Activated T-cell treated with anti-CD3 and anti-CD28 coated beads, Interleukin-2, amount 50 U/mL, for 4 hours (primary cell): ENCODE data around the gene RPLP1. TPM values are rescaled to one million over a fixed set of nuclear protein-coding genes. Genes with fewer than 3 reads are reported as not detected.
A peak's percentile ranks its signal among the peaks of the same experiment; 100 is the strongest.
"Not testable (repeated sequence)": the region's sequence is repeated elsewhere in the genome, so short reads cannot be mapped to it uniquely, and the experiment has no call there.

Experiments used
- ATAC-seq, 2 donors: fragments of 200-7000 bp; cut with Tn5 transposase; one replicate each; pipeline ENCODE4 v1.10.0; 2021
- DNase-seq: peaks from one replicate; pipeline ENCODE4 v3.0.0-alpha.2; 2020
- H3K27me3 Mint-ChIP-seq: one replicate; pipeline ENCODE4 v1.8.0; 2021; ENCODE audit warnings: low read depth, mixed read lengths
- H3K36me3 Mint-ChIP-seq: one replicate; pipeline ENCODE4 v1.8.0; 2022; ENCODE audit warnings: mixed read lengths; ENCODE audit not compliant: insufficient read depth
- H3K4me1 Mint-ChIP-seq: one replicate; pipeline ENCODE4 v1.8.0; 2021; ENCODE audit warnings: low read depth, mixed read lengths
- H3K4me3 Mint-ChIP-seq: one replicate; pipeline ENCODE4 v1.8.0; 2021; ENCODE audit warnings: mild to moderate bottlenecking, moderate library complexity, mixed read lengths
- H3K9me3 Mint-ChIP-seq: one replicate; pipeline ENCODE4 v1.8.0; 2021; ENCODE audit warnings: mixed read lengths
- total RNA-seq, 3 donors: library from RNA; stranded (reverse); gene quantifications; one replicate each; pipeline ENCODE4 v1.2.1, GENCODE V29; 2021

RPLP1 gene
- total RNA-seq, 3 donors from 2014 or later = 3,232 to 3,343 (median 3,252) TPM

DNA sequence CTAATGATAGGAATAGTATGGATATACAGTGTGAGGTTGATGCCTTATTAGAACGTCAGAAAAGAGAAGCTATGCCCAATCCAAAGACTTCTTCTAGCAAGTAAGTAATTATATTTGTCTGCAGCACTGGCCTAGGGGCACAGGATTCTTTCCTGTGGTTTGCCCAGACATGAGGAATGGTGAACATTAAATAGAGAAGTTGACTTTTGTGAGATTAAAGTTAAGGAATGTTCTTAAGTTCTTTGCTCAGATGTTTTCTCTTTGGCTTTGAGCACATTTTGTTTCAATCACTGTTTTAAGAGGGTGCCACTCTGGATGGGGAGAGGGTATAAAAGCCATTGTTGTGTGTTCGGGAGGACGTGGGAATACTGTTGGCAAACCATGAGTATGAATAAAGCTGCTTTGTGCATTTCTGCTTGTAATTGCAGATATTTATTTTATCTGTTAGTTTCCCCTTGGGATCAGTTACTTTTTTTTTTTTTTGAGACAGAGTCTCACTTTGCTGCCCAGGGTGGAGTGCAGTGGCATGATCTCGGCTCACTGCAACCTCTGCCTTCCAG lies 30.2 kb upstream of the RPLP1 start:
- ATAC-seq (no peak), DNase-seq (no peak)
- Mint-ChIP-seq H3K4me1 (no peaks in the 10 kb centered on the region), H3K9me3 (no peaks in the 10 kb centered on the region), H3K4me3 (no peak overlapping the region), H3K36me3 (no peaks in the 10 kb centered on the region), H3K27me3 (no peaks in the 10 kb centered on the region)

DNA sequence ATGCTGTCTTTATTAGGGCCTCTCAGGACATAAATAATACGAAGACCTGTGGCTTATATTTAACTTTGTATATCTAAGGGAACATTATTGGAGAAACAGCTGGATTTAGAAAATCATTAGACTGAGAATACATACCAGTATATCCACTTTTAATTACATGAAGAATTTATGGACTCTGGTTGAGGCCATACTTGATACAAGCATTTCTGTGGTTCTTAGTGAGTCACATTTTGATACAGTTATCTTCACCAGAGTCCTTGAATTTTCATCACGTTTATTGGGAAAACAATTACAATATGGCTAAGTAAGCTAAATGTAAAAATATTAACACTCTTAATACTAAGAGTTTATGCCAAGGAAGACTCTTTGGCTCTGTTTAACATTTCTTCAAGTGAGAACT lies 28.6 kb upstream of the RPLP1 start:
- H3K9me3 Mint-ChIP-seq = no peaks in the 10 kb centered on the region
- no peak for ATAC-seq
- no peaks in the 10 kb centered on the region for H3K27me3 Mint-ChIP-seq
- no peaks in the 10 kb centered on the region for H3K4me1 Mint-ChIP-seq
- H3K4me3 Mint-ChIP-seq = no peak overlapping the region
- DNase-seq = no peak
- no peaks in the 10 kb centered on the region for H3K36me3 Mint-ChIP-seq

DNA sequence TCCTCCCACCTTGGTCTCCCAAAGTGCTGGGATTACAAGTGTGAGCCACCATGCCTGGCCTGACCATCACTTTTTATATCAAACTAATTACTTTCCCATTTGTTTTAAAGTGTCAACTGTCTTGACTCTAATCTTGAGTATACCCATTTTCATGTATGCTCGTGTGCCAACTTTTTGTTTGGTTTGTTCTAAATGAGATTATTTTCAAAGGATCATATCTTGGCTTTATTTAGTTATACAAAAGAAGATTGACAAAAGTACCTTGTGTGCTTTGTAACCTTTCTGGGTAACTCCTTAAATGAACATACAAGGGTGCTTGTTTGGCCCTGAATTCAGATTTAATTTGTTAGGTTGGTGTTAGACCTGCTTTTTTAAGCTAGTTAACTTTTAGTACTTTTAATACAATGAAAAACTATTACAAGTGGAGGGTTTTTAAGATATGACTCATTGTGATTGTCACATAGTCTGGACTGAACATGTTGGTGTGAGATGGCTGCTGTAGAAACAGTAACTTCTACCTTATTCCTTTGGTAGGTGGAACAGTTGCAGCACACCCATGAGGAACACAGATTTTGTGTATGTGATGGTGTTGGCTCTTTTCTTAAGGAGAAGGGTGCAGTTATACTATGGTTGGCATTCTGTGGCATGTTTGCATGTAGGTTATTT lies 27.7 kb upstream of the RPLP1 start:
- Mint-ChIP-seq H3K9me3 (no peaks in the 10 kb centered on the region), H3K36me3 (no peaks in the 10 kb centered on the region), H3K4me3 (no peak overlapping the region), H3K27me3 (no peaks in the 10 kb centered on the region), H3K4me1 (no peaks in the 10 kb centered on the region)
- DNase-seq (no peak), ATAC-seq (no peak)

DNA sequence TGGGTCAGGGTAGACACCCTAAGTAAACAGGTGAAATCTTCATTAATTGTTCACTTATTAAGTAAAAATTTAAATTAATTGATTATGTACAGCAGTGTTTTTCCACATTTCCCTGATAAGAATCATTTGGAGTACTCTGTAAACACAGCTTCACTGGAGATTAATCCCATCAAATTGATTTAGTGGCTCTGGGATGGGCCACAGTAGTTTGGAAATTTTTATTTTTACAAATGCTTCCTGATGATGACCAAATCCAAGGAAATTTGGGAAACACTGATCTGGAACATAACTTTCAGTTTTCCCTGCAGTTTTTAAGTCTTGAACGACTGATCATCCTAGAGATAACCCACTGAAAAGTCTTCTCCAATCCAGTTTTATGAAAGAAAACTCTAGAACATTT lies 18.8 kb upstream of the RPLP1 start:
- Mint-ChIP-seq H3K4me1 (no peaks in the 10 kb centered on the region), H3K4me3 (no peak overlapping the region), H3K36me3 (no peaks in the 10 kb centered on the region), H3K9me3 (no peaks in the 10 kb centered on the region), H3K27me3 (no peaks in the 10 kb centered on the region)
- DNase-seq (no peak), ATAC-seq (no peak)

DNA sequence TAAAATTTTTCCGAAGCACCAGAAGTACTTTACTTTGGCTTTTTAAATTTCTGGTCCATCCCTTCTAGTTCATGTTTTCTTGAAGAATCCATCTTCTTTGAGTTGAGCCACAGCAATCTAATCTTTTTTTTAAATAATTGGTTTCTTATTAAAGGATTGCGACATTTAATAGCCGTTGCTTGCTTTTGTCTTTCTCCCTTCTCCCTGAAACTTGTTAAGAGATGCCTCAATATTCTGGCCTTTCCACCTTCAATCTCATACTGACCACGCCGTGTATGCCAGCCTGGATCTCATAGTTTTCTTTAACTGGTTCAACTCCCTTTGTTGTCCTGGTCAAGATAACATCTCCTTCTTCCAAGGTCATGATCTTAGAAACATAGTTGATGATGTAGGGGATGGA lies 18.4 kb upstream of the RPLP1 start:
- DNase-seq = no peak
- H3K4me1 Mint-ChIP-seq = no peaks in the 10 kb centered on the region
- no peaks in the 10 kb centered on the region for H3K27me3 Mint-ChIP-seq
- no peaks in the 10 kb centered on the region for H3K36me3 Mint-ChIP-seq
- ATAC-seq = no peak
- H3K9me3 Mint-ChIP-seq = no peaks in the 10 kb centered on the region
- H3K4me3 Mint-ChIP-seq = no peak overlapping the region

DNA sequence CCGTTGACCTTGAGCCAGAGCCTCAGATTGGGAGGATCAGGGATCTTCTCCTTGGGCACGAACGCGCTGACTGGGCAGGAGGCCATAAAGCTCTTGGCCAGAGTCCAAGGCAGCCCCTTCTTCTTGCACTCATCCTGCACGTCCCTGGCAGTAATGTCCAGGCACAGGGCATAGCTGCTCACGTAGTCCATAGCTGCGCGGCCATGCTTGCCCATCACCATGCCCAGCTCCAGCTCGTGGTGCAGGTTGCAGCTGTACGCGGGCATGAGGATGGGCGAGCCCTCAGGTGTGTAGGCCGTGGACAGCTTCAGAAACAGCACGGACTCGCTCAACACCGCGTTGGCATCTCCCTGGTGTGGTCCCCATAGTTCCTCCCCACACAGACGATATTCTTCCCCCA lies 17.9 kb upstream of the RPLP1 start:
- Mint-ChIP-seq H3K4me1 (no peaks in the 10 kb centered on the region), H3K9me3 (no peaks in the 10 kb centered on the region), H3K36me3 (no peaks in the 10 kb centered on the region), H3K4me3 (no peak overlapping the region), H3K27me3 (no peaks in the 10 kb centered on the region)
- ATAC-seq (no peak), DNase-seq (no peak)

DNA sequence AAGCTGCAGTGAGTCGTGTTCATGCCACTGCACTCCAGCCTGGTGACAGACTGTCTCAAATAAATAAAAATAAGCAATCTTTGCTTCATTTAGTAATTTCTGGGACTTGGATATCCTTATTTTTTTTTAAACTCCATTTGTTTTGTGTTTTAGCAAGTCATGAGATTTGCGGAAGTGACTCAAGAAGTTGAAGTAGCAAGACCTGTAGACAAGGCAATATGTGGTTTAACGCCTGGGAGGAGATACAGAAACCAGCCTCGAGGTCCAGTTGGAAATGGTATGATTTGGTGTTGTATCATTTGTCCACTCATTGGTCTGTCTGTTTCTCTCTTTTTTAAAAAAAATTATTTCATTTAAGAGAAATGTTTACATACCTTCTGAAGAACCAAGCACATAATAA lies 16.6 kb upstream of the RPLP1 start:
- Mint-ChIP-seq H3K4me3 (no peak overlapping the region), H3K4me1 (no peaks in the 10 kb centered on the region), H3K27me3 (no peaks in the 10 kb centered on the region), H3K36me3 (no peaks in the 10 kb centered on the region), H3K9me3 (no peaks in the 10 kb centered on the region)
- no peak for DNase-seq
- ATAC-seq = no peak

DNA sequence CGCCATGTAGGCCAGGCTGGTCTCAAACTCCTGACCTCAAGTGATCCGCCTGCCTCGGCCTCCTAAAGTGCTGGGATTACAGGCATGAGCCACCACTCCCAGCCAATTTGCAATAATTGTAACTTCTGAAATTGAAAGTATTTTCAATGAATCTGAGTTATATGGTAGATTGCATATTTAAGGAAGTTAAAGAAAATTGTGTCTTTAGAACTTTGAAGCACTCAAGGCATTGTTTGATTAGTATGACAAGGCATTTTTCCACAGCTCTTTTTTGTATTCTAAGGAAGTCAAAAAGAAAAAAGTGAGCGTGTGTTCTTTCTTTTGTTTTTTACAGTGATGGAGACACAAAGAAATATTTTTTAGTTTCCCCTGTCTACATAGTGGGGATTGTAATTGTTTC lies 15.7 kb upstream of the RPLP1 start:
- Mint-ChIP-seq H3K4me3 (no peak overlapping the region), H3K36me3 (no peaks in the 10 kb centered on the region), H3K27me3 (no peaks in the 10 kb centered on the region), H3K9me3 (no peaks in the 10 kb centered on the region), H3K4me1 (no peaks in the 10 kb centered on the region)
- DNase-seq (no peak), ATAC-seq (no peak)

DNA sequence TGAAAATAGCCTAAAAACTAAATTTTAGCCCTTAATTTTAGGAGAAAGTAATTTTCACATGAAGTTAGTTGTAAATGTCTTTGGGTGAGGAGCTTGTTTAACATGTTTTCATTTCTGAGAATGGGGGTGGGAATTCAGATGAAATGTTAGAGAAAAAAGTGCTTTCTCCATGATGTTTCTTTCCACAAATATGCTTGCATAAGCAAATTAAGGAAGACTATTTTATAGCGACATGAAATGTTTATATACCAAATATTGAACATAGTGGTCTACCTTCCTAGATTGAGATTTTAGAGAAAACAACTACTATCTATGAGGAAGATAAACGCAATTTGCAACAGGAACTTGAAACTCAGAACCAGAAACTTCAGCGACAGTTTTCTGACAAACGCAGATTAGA lies 13.0 kb upstream of the RPLP1 start:
- H3K4me1 Mint-ChIP-seq = peaks cover 15% of the 10 kb centered on the region
- no peak overlapping the region for H3K4me3 Mint-ChIP-seq
- no peak for ATAC-seq
- no peaks in the 10 kb centered on the region for H3K36me3 Mint-ChIP-seq
- no peaks in the 10 kb centered on the region for H3K9me3 Mint-ChIP-seq
- DNase-seq = no peak
- H3K27me3 Mint-ChIP-seq = no peaks in the 10 kb centered on the region

DNA sequence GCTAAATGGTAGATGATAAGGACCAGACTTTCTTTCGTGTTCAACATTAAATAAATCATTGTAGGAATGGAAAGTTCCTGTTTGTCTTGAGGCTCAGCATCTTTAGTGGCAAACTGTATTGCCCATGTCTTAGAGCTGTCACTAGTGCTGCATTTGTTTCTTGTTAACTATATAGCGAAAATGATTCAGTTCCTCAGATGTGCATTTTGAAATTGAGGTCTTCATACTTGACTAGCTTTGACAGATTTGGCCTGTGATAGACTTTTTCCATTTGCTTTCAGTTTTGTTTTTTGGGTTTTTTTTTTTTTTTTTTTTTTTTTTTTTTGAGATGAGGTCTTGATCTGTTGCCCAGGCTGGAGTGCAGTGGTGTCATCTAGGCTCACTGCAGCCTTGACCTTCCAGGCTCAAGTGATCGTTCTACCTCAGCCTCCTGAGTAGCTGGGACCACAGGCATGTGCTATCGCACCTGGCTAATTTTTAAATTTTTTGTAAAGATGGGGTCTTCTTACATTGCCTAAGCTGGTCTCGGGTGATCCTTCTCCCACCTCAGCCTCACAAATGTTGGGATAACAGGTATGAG lies 9.5 kb upstream of the RPLP1 start:
- Mint-ChIP-seq H3K36me3 (no peaks in the 10 kb centered on the region), H3K27me3 (no peaks in the 10 kb centered on the region), H3K4me1 (peaks cover 17% of the 10 kb centered on the region), H3K4me3 (peak overlapping the region; percentile 13), H3K9me3 (no peaks in the 10 kb centered on the region)
- ATAC-seq (peak; percentile 93 to 95), DNase-seq (no peak)

DNA sequence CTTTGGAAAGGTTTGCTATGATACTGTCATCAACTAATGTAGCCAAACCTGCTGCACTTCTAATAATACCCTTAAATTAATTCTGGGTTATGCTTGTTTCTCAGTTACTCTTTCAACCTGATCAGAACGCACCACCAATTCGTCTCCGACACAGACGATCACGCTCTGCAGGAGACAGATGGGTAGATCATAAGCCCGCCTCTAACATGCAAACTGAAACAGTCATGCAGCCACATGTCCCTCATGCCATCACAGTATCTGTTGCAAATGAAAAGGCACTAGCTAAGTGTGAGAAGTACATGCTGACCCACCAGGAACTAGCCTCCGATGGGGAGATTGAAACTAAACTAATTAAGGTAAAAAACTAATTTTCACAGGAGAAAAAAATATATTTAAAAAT lies 7.9 kb upstream of the RPLP1 start:
- Mint-ChIP-seq H3K9me3 (no peaks in the 10 kb centered on the region), H3K4me3 (no peak overlapping the region), H3K36me3 (no peaks in the 10 kb centered on the region), H3K4me1 (peaks cover 17% of the 10 kb centered on the region), H3K27me3 (no peaks in the 10 kb centered on the region)
- no peak for DNase-seq
- no peak for ATAC-seq

DNA sequence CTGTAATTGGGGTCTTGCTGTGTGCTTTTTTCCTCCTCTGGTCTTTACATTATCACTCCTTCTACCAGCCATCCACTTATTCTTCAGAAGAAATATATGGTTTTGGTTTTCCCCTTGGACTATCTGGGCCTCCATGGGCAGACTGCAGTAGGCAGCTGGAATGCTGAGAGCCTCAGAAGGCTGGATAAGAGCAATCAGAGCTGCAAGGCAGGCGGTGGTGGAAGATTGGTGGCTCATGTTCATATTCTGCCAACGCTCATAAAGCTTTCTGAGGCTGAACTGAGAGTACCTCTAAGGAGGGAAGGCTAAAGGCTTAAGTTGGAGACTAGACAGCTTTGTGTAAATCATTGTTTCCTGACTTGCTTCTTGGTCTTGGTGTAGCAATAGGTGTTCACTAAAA lies 5.7 kb upstream of the RPLP1 start:
- ATAC-seq = no peak
- no peaks in the 10 kb centered on the region for H3K9me3 Mint-ChIP-seq
- peaks cover 20% of the 10 kb centered on the region for H3K4me1 Mint-ChIP-seq
- H3K4me3 Mint-ChIP-seq = no peak overlapping the region
- DNase-seq = no peak
- H3K36me3 Mint-ChIP-seq = no peaks in the 10 kb centered on the region
- no peaks in the 10 kb centered on the region for H3K27me3 Mint-ChIP-seq

DNA sequence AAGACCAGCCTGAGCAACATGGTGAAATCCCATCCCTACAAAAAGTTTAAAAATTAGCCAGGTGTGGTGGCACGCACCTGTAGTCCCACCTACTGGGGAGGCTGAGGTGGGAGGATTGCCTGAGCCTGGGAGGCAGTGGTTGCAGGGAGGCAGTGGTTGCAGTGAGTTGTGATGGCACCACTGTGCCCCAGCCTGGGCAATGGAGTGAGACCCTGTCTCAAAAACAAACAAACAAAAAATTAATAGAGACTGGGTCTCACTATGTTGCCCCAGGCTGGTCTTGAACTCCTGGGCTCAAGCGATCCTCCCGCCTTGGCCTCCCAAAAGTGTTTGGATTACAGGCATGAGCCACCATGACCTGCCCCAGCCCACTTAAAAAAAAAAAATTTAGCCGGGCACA lies 2.4 kb upstream of the RPLP1 start:
- not testable (repeated sequence) for H3K9me3 Mint-ChIP-seq, ATAC-seq, H3K4me3 Mint-ChIP-seq, DNase-seq, H3K27me3 Mint-ChIP-seq
- Mint-ChIP-seq H3K4me1 (peaks cover 17% of the 10 kb centered on the region), H3K36me3 (peaks cover 21% of the 10 kb centered on the region)

DNA sequence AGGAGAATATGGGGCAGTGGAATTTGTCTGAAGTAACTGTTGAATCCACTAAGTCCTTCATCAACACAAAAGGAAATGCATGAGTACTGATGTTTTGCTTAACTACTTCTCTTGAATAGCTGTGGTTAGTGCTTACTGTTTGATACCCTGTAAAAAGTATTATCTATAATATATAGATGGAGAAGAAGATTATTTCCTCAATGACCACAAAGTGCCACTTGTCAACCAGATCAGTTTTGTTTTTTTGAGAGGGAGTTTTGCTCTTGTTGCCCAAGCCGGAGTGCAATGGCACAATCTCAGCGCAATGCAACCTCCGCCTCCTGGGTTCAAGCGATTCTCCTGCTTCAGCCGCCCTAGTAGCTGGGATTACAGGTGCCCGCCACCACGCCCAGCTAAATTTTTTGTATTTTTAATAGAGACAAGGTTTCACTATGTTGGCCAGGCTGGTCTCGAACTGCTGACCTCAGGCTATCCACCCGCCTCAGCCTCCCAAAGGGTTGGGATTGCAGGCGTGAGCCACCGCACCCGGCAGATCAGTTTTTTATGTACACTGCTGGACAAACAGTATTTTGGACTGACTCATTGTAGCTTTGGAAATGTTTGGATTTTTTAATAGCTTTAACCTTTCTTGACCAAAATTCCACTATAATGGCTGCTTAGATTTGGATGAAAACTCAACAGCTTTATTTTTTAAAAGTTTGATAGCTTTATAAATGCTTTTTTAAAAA lies 1.5 kb upstream of the RPLP1 start:
- Mint-ChIP-seq H3K4me1 (peaks cover 26% of the 10 kb centered on the region), H3K36me3 (peaks cover 31% of the 10 kb centered on the region), H3K9me3 (no peaks in the 10 kb centered on the region), H3K4me3 (peak overlapping the region; percentile 100), H3K27me3 (no peaks in the 10 kb centered on the region)
- ATAC-seq = no peak
- no peak for DNase-seq
